ENCODE measurements around the gene SORCS2. TPM values are rescaled to one million over a fixed set of nuclear protein-coding genes. Genes with fewer than 3 reads are reported as not detected.

Gene SORCS2
- total and polyA plus RNA-seq, 2 donors (not counting 1 experiment from before 2014, with no cell fraction given) = not detected

DNA sequence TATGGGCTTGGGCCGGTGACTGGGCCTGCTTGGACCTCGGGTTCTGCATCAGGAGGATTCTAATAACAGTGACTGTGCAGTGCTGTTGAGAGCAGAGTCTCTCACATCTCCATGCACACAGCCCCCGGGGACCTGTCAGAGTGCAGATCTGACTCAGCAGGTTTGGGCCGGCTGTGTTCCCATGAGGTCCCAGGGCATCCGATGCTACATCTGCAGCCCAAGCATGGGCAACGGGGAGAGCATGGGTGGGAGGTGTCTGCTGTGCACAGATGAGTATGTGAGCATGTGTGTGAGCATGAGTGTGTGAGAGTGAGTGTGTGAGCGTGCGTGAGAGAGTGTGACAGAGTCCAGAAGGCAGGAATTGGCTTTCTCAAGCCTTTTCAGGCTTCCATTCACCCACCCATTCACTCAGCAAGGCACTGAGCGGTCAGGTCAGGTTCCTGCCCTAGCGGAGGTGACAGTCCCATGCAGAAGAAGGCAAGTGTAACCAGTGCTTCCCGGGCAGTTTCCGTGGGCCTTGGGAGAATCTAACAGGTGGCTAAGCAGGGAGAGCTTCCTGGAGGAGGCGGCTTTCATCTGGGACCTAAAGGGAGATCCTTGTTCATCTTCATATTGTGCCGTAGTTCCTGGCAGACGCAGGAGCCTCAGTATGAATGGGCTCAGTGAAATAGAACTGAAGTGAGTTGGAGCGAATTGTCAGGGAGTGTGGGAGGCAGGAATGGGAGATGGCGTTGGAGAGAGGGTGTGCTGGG, 62.6 kb downstream of the SORCS2 start:
- no peak overlapping the region for H3K4me2 ChIP-seq (replicated peaks; ENCODE audit: low read depth, low read length, poor library complexity, severe bottlenecking)
- ATAC-seq (ENCODE audit: low read depth) (no peak), DNase-seq (no peak)
- no peaks in the 10 kb centered on the region for H3K27me3 ChIP-seq (replicated peaks in 1 of 4; ENCODE audit: control extremely low read depth in 1 of 4, control insufficient read depth in 3 of 4, insufficient read depth in 4 of 4, low read length in 3 of 4)
- ChIA-PET CTCF (no interaction called here), POLR2A (no interaction called here)
- no peak overlapping the region for H3K27ac ChIP-seq (ENCODE audit: low read length in 2 of 2)
- H3K4me1 Mint-ChIP-seq = peaks cover 3% of the 10 kb centered on the region
- H3K9ac ChIP-seq (ENCODE audit: low read length) = no peak overlapping the region
- no peak overlapping the region for H3K4me3 Mint-ChIP-seq
- H3K36me3 ChIP-seq (replicated peaks in 1 of 2; ENCODE audit: control extremely low read depth in 1 of 2, control insufficient read depth in 1 of 2, extremely low read depth in 1 of 2, insufficient read depth in 2 of 2, low read length in 1 of 2) = no peaks in the 10 kb centered on the region
- H3K27me3 Mint-ChIP-seq = peaks cover 31% of the 10 kb centered on the region
- no peaks in the 10 kb centered on the region for H3K79me2 ChIP-seq (ENCODE audit: control insufficient read depth, insufficient read depth, low read length)
- H3K4me1 ChIP-seq (ENCODE audit: control insufficient read depth in 2 of 2, insufficient read depth in 2 of 2, low read length in 2 of 2) = no peaks in the 10 kb centered on the region
- H3K9me3 ChIP-seq (ENCODE audit: control extremely low read depth in 1 of 3, control insufficient read depth in 2 of 3, insufficient read depth in 1 of 3, low read length in 2 of 3) = peaks cover 0 to 10% (median 0%) of the 10 kb centered on the region in 3 donors
- H4K20me1 ChIP-seq (ENCODE audit: control insufficient read depth, insufficient read depth, low read length, poor library complexity, severe bottlenecking) = no peaks in the 10 kb centered on the region
- H2AFZ ChIP-seq (ENCODE audit: insufficient read depth, low read depth, low read length, poor library complexity, severe bottlenecking) = no peak overlapping the region
- H3K9me3 Mint-ChIP-seq (ENCODE audit: insufficient read depth) = no peaks in the 10 kb centered on the region
- no peak overlapping the region for H3K27ac Mint-ChIP-seq
- 65% methylated on average over 15 of the region's 17 CpGs for WGBS (ENCODE audit: insufficient coverage)
- no peak overlapping the region for H3K4me3 ChIP-seq (ENCODE audit: control extremely low read depth in 1 of 5, extremely low read depth in 1 of 5, insufficient read depth in 1 of 5, low read depth in 2 of 5, low read length in 4 of 5)
- no peak for TF ChIP-seq EZH2 (IDR thresholded peaks at IDR 0.05; ENCODE audit: borderline replicate concordance, insufficient read depth, low read depth, low read length, poor library complexity, severe bottlenecking)
- TF ChIP-seq, protein P1, sequence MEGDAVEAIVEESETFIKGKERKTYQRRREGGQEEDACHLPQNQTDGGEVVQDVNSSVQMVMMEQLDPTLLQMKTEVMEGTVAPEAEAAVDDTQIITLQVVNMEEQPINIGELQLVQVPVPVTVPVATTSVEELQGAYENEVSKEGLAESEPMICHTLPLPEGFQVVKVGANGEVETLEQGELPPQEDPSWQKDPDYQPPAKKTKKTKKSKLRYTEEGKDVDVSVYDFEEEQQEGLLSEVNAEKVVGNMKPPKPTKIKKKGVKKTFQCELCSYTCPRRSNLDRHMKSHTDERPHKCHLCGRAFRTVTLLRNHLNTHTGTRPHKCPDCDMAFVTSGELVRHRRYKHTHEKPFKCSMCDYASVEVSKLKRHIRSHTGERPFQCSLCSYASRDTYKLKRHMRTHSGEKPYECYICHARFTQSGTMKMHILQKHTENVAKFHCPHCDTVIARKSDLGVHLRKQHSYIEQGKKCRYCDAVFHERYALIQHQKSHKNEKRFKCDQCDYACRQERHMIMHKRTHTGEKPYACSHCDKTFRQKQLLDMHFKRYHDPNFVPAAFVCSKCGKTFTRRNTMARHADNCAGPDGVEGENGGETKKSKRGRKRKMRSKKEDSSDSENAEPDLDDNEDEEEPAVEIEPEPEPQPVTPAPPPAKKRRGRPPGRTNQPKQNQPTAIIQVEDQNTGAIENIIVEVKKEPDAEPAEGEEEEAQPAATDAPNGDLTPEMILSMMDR (IDR thresholded peaks at IDR 0.05) = no peak
- intact Hi-C loops (cut with micrococcal nuclease) = no loop called here

DNA sequence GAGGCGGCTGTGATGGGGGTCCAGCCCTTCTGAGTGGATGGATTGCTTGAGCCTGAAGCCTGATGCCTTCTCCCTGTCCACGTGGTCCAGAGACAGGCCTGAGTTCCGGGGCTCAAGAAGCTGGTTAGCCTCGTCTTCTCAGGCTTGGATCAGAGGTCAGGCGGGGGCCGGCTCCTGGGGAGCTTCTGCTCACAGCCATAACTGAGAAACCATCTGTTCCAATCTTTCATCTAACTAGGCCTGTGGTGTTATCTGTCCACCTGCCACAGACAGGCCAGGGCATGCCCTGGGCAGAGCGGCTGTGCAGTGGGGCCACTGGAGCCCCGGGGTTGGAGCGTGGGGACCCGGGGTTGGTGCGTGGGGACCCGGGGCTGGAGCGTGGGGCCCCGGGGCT, 63.1 kb downstream of the SORCS2 start:
- H3K27ac Mint-ChIP-seq = no peak overlapping the region

More for the DNA sequence above, 63.1 kb downstream of the SORCS2 start:
- Histone ChIP-seq H3K4me3 (ENCODE audit: control extremely low read depth in 1 of 5, extremely low read depth in 1 of 5, insufficient read depth in 1 of 5, low read depth in 2 of 5, low read length in 4 of 5) (no peak overlapping the region), H3K4me2 (replicated peaks; ENCODE audit: low read depth, low read length, poor library complexity, severe bottlenecking) (no peak overlapping the region), H3K9me3 (ENCODE audit: control extremely low read depth in 1 of 3, control insufficient read depth in 2 of 3, insufficient read depth in 1 of 3, low read length in 2 of 3) (peaks cover 0 to 13% (median 0%) of the 10 kb centered on the region in 3 donors), H4K20me1 (ENCODE audit: control insufficient read depth, insufficient read depth, low read length, poor library complexity, severe bottlenecking) (no peaks in the 10 kb centered on the region), H3K27me3 (replicated peaks in 1 of 4; ENCODE audit: control extremely low read depth in 1 of 4, control insufficient read depth in 3 of 4, insufficient read depth in 4 of 4, low read length in 3 of 4) (no peaks in the 10 kb centered on the region), H3K27ac (ENCODE audit: low read length in 2 of 2) (no peak overlapping the region), H3K9ac (ENCODE audit: low read length) (no peak overlapping the region), H2AFZ (ENCODE audit: insufficient read depth, low read depth, low read length, poor library complexity, severe bottlenecking) (no peak overlapping the region), H3K79me2 (ENCODE audit: control insufficient read depth, insufficient read depth, low read length) (no peaks in the 10 kb centered on the region), H3K4me1 (ENCODE audit: control insufficient read depth in 2 of 2, insufficient read depth in 2 of 2, low read length in 2 of 2) (no peaks in the 10 kb centered on the region), H3K36me3 (replicated peaks in 1 of 2; ENCODE audit: control extremely low read depth in 1 of 2, control insufficient read depth in 1 of 2, extremely low read depth in 1 of 2, insufficient read depth in 2 of 2, low read length in 1 of 2) (no peaks in the 10 kb centered on the region)
- no peaks in the 10 kb centered on the region for H3K9me3 Mint-ChIP-seq (ENCODE audit: insufficient read depth)
- intact Hi-C loops (cut with micrococcal nuclease) = no loop called here
- H3K4me3 Mint-ChIP-seq = no peak overlapping the region
- H3K4me1 Mint-ChIP-seq = peaks cover 3% of the 10 kb centered on the region
- DNase-seq (no peak), ATAC-seq (ENCODE audit: low read depth) (no peak)
- H3K27me3 Mint-ChIP-seq = peaks cover 31% of the 10 kb centered on the region
- CTCF ChIA-PET = no interaction called here
- TF ChIP-seq, protein P1 (IDR thresholded peaks at IDR 0.05) = no peak
- no peak for TF ChIP-seq EZH2 (IDR thresholded peaks at IDR 0.05; ENCODE audit: borderline replicate concordance, insufficient read depth, low read depth, low read length, poor library complexity, severe bottlenecking)
- POLR2A ChIA-PET = no interaction called here
- 88% methylated on average over 14 of the region's 14 CpGs for WGBS (ENCODE audit: insufficient coverage)
